Testis (tissue), 3 donors: ENCODE measurements around the gene EIF4E. TPM values are rescaled to one million over a fixed set of nuclear protein-coding genes. Genes with fewer than 3 reads are reported as not detected.
"Not testable (repeated sequence)": the region's sequence is repeated elsewhere in the genome, so short reads cannot be mapped to it uniquely, and the experiment has no call there.

Source experiments
- DNase-seq: peaks from one replicate; pipeline ENCODE4 v3.0.0-alpha.2; 2019
- H3K27ac ChIP-seq, 2 donors: fragments of 200-600 bp; sonication (generic); one replicate each; pipeline ENCODE4 v1.5.1; 2019
- H3K27me3 ChIP-seq: fragments of 200-600 bp; sonication (generic); one replicate; pipeline ENCODE4 v1.5.1; 2019
- H3K36me3 ChIP-seq: fragments of 200-600 bp; sonication (generic); one replicate; pipeline ENCODE4 v1.5.1; 2017; ENCODE audit warnings: low read depth; ENCODE audit errors: missing control alignments
- H3K4me1 ChIP-seq: fragments of 200-600 bp; sonication (generic); one replicate; pipeline ENCODE4 v1.5.1; 2019
- H3K4me3 ChIP-seq, 2 donors: fragments of 200-600 bp; sonication (generic); one replicate each; pipeline ENCODE4 v1.5.1; 2017 to 2019
- H3K9me3 ChIP-seq: fragments of 200-600 bp; sonication (generic); one replicate; pipeline ENCODE4 v1.5.1; 2017
- POLR2A ChIP-seq: fragments of 450-650 bp; IDR thresholded peaks from one replicate; pipeline ENCODE4 v1.6.1; 2017; ENCODE audit warnings: antibody characterized with exemption, mild to moderate bottlenecking, moderate library complexity
- WGBS, 2 donors: methylation state at CpG; one replicate each; pipeline ENCODE4 v1.1.5; 2018; 5-methylcytosine and 5-hydroxymethylcytosine counted together
- intact Hi-C: fragments of 100-400 bp; cut with DNase I; formaldehyde crosslinking; loops from one replicate; pipeline ENCODE4 v1.15.1; 2023; ENCODE audit warnings: low total_unique reads
- polyA plus RNA-seq: library from polyadenylated mRNA; stranded (reverse); fragments of 350-450 nt; fragmentation: Illumina TruSeq; extraction: RNeasy Lipid Tissue Mini Kit (QIAGEN cat#74804); gene quantifications from one replicate; pipeline ENCODE4 v1.2.3, GENCODE V29; 2014; ENCODE audit warnings: low read depth, low replicate concordance; ENCODE audit not compliant: insufficient read depth
- total RNA-seq, 2 donors: library from RNA; depleted of rRNA; stranded (reverse); fragments of >200 nt; gene quantifications; one replicate each; pipeline ENCODE4 v1.2.3, GENCODE V29; 2016
- TF ChIP-seq, protein P1 (sequence below), 3 experiments: fragments of 450-650 bp in 2 of 3; fragments of 200-600 bp in 1 of 3; sonication (generic) in 1 of 3; IDR thresholded peaks; one replicate each; pipeline ENCODE4 v1.5.1; 2016 to 2019; ENCODE audit warnings: antibody characterized with exemption in 3 of 3, mild to moderate bottlenecking in 2 of 3, moderate library complexity in 1 of 3

The EIF4E gene
- total and polyA plus RNA-seq, 3 donors from 2014 or later = 97.3 to 155 (median 127) TPM

- no peak for TF ChIP-seq POLR2A
- TF ChIP-seq, protein P1, sequence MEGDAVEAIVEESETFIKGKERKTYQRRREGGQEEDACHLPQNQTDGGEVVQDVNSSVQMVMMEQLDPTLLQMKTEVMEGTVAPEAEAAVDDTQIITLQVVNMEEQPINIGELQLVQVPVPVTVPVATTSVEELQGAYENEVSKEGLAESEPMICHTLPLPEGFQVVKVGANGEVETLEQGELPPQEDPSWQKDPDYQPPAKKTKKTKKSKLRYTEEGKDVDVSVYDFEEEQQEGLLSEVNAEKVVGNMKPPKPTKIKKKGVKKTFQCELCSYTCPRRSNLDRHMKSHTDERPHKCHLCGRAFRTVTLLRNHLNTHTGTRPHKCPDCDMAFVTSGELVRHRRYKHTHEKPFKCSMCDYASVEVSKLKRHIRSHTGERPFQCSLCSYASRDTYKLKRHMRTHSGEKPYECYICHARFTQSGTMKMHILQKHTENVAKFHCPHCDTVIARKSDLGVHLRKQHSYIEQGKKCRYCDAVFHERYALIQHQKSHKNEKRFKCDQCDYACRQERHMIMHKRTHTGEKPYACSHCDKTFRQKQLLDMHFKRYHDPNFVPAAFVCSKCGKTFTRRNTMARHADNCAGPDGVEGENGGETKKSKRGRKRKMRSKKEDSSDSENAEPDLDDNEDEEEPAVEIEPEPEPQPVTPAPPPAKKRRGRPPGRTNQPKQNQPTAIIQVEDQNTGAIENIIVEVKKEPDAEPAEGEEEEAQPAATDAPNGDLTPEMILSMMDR (IDR thresholded peaks at IDR 0.05) = no peak
- Histone ChIP-seq H3K4me1 (no peaks in the 10 kb centered on the region), H3K4me3 (no peak overlapping the region), H3K27ac (no peak overlapping the region), H3K36me3 (no peaks in the 10 kb centered on the region), H3K9me3 (no peaks in the 10 kb centered on the region), H3K27me3 (no peaks in the 10 kb centered on the region)
- DNase-seq = no peak
- intact Hi-C loops = no loop called here
- WGBS, 2 donors = 72 to 74% methylated on average over 2 of the region's 2 CpGs
These were observed 41.8 kb downstream of the EIF4E start for GRCh38 chr4:98887145-98887544.

GRCh38 chr4:98886382-98886781 is 42.6 kb downstream of the EIF4E start:
- H3K27me3 ChIP-seq, H3K9me3 ChIP-seq, H3K4me1 ChIP-seq, H3K4me3 ChIP-seq, DNase-seq, H3K27ac ChIP-seq, H3K36me3 ChIP-seq, intact Hi-C loops: not testable (repeated sequence)
- 90 to 96% methylated on average over 2 of the region's 2 CpGs for WGBS, 2 donors

GRCh38 chr4:98880884-98881283 is 48.0 kb downstream of the EIF4E start:
- H3K4me1 ChIP-seq, H3K36me3 ChIP-seq, H3K4me3 ChIP-seq, H3K9me3 ChIP-seq, DNase-seq, H3K27me3 ChIP-seq, H3K27ac ChIP-seq, intact Hi-C loops: not testable (repeated sequence)
- 91 to 100% methylated on average over 4 of the region's 4 CpGs for WGBS, 2 donors

- Histone ChIP-seq H3K9me3 (no peaks in the 10 kb centered on the region), H3K4me1 (no peaks in the 10 kb centered on the region), H3K27me3 (no peaks in the 10 kb centered on the region), H3K36me3 (no peaks in the 10 kb centered on the region), H3K4me3 (no peak overlapping the region), H3K27ac (no peak overlapping the region)
- TF ChIP-seq, protein P1 (IDR thresholded peaks at IDR 0.05) = no peak
- TF ChIP-seq POLR2A = no peak
- intact Hi-C loops = no loop called here
- no peak for DNase-seq
These were observed 49.4 kb downstream of the EIF4E start for GRCh38 chr4:98879515-98879914.

DNA sequence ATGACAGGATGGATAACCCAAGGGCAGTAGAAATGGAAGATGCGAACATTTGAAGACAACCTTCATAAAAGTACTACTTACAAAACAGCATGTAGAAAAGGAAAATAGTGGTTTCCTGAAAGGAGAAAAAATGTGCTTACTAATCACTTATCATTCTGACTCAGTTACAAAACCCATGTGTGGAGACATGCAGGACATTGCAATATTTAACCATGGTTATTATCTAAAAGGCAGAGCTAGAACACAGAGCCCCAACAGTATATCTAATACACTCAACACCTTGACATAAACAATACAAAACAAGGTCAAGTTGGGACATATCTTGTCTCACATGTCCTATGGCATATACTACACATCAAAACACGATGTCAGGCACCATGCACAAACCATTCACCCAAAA is 55.9 kb downstream of the EIF4E start:
- intact Hi-C loops = no loop called here
- WGBS, 2 donors = 72 to 82% methylated on average over 2 of the region's 2 CpGs

GRCh38 chr4:98872120-98872906 is 56.6 kb downstream of the EIF4E start:
- H3K27me3 ChIP-seq, H3K4me3 ChIP-seq, intact Hi-C loops, H3K9me3 ChIP-seq, H3K27ac ChIP-seq, DNase-seq, H3K36me3 ChIP-seq, H3K4me1 ChIP-seq: not testable (repeated sequence)
- 65 to 69% methylated on average over 3 of the region's 3 CpGs for WGBS, 2 donors

More for the DNA sequence above, 55.9 kb downstream of the EIF4E start:
- no peak for DNase-seq
- H3K27ac ChIP-seq = no peak overlapping the region
- H3K4me3 ChIP-seq = no peak overlapping the region
- no peaks in the 10 kb centered on the region for H3K27me3 ChIP-seq
- no peaks in the 10 kb centered on the region for H3K36me3 ChIP-seq
- H3K9me3 ChIP-seq = no peaks in the 10 kb centered on the region
- TF ChIP-seq, protein P1 (IDR thresholded peaks at IDR 0.05) = no peak
- TF ChIP-seq POLR2A = no peak
- H3K4me1 ChIP-seq = no peaks in the 10 kb centered on the region
